ENCODE measurements around the gene SDCCAG8.

DNA sequence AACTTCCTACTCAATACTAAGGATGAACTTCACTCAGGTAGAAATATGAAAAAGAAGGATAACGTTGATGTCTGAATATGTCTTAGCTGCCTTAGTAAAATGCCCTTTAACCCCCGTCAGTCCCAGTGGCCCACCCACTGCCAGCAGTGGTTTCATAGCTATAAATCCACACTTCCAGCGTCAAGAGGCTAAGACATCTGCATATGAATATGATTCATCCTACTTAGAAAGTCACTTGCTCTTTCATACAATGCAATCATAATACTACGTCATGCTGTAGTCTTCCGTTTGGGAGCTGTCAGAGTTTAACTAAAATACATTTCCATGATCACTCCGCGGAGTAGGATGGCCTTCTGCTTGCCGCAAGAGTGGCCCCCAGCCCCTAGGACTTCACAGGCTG is 247.3 kb downstream of the SDCCAG8 start:
- TF ChIP-seq, protein P1, sequence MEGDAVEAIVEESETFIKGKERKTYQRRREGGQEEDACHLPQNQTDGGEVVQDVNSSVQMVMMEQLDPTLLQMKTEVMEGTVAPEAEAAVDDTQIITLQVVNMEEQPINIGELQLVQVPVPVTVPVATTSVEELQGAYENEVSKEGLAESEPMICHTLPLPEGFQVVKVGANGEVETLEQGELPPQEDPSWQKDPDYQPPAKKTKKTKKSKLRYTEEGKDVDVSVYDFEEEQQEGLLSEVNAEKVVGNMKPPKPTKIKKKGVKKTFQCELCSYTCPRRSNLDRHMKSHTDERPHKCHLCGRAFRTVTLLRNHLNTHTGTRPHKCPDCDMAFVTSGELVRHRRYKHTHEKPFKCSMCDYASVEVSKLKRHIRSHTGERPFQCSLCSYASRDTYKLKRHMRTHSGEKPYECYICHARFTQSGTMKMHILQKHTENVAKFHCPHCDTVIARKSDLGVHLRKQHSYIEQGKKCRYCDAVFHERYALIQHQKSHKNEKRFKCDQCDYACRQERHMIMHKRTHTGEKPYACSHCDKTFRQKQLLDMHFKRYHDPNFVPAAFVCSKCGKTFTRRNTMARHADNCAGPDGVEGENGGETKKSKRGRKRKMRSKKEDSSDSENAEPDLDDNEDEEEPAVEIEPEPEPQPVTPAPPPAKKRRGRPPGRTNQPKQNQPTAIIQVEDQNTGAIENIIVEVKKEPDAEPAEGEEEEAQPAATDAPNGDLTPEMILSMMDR (IDR thresholded peaks at IDR 0.05): no peak
- no peak for TF ChIP-seq ZFX (IDR thresholded peaks at IDR 0.05; ENCODE audit: borderline replicate concordance)
